Fibroblast of villous mesenchyme (primary cell): ENCODE results near the gene METRN. TPM values are rescaled to one million over a fixed set of nuclear protein-coding genes. Genes with fewer than 3 reads are reported as not detected.

Source experiments
- DNase-seq: peaks from one replicate; pipeline ENCODE4 v3.0.0-alpha.2; 2010; ENCODE audit warnings: low read depth
- H3K4me3 ChIP-seq: 2 replicates; pipeline ENCODE4 v1.5.1; 2011; ENCODE audit warnings: low read depth, mild to moderate bottlenecking, low read length
- CTCF ChIP-seq: IDR thresholded peaks from 2 replicates; pipeline ENCODE4 v1.5.1; 2012; ENCODE audit warnings: low read depth, mild to moderate bottlenecking, low read length; ENCODE audit not compliant: insufficient read depth
- total RNA-seq: library from RNA; depleted of rRNA; stranded (reverse); fragments of >200 nt; gene quantifications from 2 replicates; pipeline ENCODE4 v1.2.3, GENCODE V29; 2012

The METRN gene
- total RNA-seq, 1 donor = 44.5 TPM

GRCh38 chr16:678858-679813 is 35.8 kb upstream of the METRN start:
- TF ChIP-seq CTCF = no peak
- DNase-seq = peak; percentile 56
- peak overlapping the region; percentile 67 for H3K4me3 ChIP-seq

- no peak for TF ChIP-seq CTCF
- H3K4me3 ChIP-seq = peak within 1 kb of the TSS; percentile 79
- peak; percentile 93 for DNase-seq
These were observed 34.9 kb upstream of the METRN start, which contains the start of gene STUB1 for GRCh38 chr16:679814-680624. STUB1 (plus strand) TSS chr16:680410; CDS start chr16:680526, 116 bp downstream.

- TF ChIP-seq CTCF = no peak
- H3K4me3 ChIP-seq = peak overlapping the region; percentile 79
- no peak for DNase-seq
These were observed 34.3 kb upstream of the METRN start for GRCh38 chr16:680625-680945.

- H3K4me3 ChIP-seq = peak overlapping the region; percentile 79
- peak; percentile 42 for DNase-seq
- TF ChIP-seq CTCF = peak; percentile 21
These were observed 33.8 kb upstream of the METRN start for GRCh38 chr16:680967-681745.

GRCh38 chr16:681746-682427 is 33.0 kb upstream of the METRN start:
- no peak for TF ChIP-seq CTCF
- H3K4me3 ChIP-seq = peak overlapping the region; percentile 79
- peak; percentile 24 for DNase-seq
